Measurements from ENCODE around the gene C4orf51. TPM values are rescaled to one million over a fixed set of nuclear protein-coding genes. Genes with fewer than 3 reads are reported as not detected.

The C4orf51 gene
- total RNA-seq, 1 donor, result not detected

DNA sequence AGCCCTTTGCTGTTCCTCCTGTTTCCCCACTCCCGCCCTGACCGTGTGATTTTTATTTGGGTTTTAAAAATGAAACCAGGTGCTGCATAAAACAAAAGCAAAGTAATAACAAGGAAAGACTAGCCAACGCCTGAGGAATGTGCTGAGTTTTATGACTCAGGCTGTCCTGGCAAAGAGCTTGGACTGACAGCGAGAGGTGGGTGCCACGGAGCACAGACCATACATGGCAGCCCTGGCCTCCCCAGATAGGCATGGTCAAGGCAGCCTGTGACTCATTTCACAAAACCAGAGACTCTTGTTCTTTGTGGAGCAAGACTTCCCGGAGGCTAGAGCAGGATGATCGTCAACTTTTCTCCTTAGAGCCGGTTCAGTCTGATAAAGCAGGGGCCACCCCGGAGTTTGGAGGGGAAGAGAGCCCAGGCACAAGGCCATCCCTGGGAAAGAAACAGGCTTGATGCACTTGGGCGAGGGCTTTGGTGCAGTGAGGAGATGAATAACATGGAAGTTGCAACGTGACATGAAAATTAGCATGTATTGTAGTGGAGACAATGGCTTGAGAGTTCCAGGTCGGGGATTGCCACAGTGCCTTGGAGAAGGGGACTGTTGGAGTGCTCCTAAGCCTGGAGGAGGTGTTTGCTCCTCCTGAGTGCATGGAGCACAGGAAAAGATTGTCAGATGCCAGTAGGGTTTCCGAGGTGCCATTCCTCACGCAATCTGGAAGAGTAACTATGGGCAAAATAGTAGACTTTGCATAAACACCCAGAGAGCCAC, 54.8 kb downstream of the C4orf51 start:
- H3K27me3 ChIP-seq (ENCODE audit: insufficient read depth, low read length), result no peaks in the 10 kb centered on the region
- H3K4me3 ChIP-seq (ENCODE audit: insufficient read depth, low read length), result peak overlapping the region; percentile 57
- H3K27ac ChIP-seq (ENCODE audit: low read depth, low read length), result peak overlapping the region; percentile 99
- H3K4me2 ChIP-seq (ENCODE audit: insufficient read depth, low read length), result peak overlapping the region; percentile 82
- no peaks in the 10 kb centered on the region for H3K79me2 ChIP-seq (ENCODE audit: insufficient read depth, low read length)
- peak overlapping the region; percentile 34 for H2AFZ ChIP-seq (ENCODE audit: low read length)
- H4K20me1 ChIP-seq (ENCODE audit: insufficient read depth, low read length), result no peaks in the 10 kb centered on the region
- H3K4me1 ChIP-seq (ENCODE audit: insufficient read depth, low read length), result peaks cover 42% of the 10 kb centered on the region
- no peaks in the 10 kb centered on the region for H3K36me3 ChIP-seq (ENCODE audit: insufficient read depth, low read length)
- peak; percentile 96 for DNase-seq (ENCODE audit: insufficient read length, low spot score, missing footprints)
- H3K9me3 ChIP-seq (ENCODE audit: low read depth, low read length), result no peaks in the 10 kb centered on the region
- TF ChIP-seq, protein P1, sequence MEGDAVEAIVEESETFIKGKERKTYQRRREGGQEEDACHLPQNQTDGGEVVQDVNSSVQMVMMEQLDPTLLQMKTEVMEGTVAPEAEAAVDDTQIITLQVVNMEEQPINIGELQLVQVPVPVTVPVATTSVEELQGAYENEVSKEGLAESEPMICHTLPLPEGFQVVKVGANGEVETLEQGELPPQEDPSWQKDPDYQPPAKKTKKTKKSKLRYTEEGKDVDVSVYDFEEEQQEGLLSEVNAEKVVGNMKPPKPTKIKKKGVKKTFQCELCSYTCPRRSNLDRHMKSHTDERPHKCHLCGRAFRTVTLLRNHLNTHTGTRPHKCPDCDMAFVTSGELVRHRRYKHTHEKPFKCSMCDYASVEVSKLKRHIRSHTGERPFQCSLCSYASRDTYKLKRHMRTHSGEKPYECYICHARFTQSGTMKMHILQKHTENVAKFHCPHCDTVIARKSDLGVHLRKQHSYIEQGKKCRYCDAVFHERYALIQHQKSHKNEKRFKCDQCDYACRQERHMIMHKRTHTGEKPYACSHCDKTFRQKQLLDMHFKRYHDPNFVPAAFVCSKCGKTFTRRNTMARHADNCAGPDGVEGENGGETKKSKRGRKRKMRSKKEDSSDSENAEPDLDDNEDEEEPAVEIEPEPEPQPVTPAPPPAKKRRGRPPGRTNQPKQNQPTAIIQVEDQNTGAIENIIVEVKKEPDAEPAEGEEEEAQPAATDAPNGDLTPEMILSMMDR (IDR thresholded peaks at IDR 0.05; ENCODE audit: extremely low read depth, low read depth, low read length), result no peak

DNA sequence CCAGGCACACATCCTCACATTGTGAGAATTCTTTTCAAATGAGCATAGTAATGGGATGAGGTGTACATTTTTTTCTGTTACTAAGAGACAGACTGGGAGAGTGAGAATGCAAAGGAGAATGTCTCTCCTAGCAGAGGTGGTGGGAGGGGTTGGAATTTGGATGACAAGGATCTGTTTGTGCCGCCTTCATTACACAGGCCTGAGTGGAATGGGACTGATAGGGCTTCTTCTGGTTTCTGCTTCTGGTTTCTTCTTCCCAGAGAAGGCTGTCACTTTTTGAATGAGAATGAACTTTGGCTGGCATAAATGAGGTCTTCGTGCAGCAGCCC, 55.4 kb downstream of the C4orf51 start:
- peak; percentile 94 for DNase-seq (ENCODE audit: insufficient read length, low spot score, missing footprints)
- Histone ChIP-seq H3K4me2 (ENCODE audit: insufficient read depth, low read length) (peak overlapping the region; percentile 82), H3K79me2 (ENCODE audit: insufficient read depth, low read length) (no peaks in the 10 kb centered on the region), H3K9me3 (ENCODE audit: low read depth, low read length) (no peaks in the 10 kb centered on the region), H3K27me3 (ENCODE audit: insufficient read depth, low read length) (no peaks in the 10 kb centered on the region), H3K27ac (ENCODE audit: low read depth, low read length) (peak overlapping the region; percentile 99), H3K36me3 (ENCODE audit: insufficient read depth, low read length) (no peaks in the 10 kb centered on the region), H3K4me1 (ENCODE audit: insufficient read depth, low read length) (peaks cover 42% of the 10 kb centered on the region), H4K20me1 (ENCODE audit: insufficient read depth, low read length) (no peaks in the 10 kb centered on the region), H2AFZ (ENCODE audit: low read length) (peak overlapping the region; percentile 34), H3K4me3 (ENCODE audit: insufficient read depth, low read length) (peak overlapping the region; percentile 57)
- TF ChIP-seq, protein P1 (IDR thresholded peaks at IDR 0.05; ENCODE audit: extremely low read depth, low read depth, low read length), result no peak

DNA sequence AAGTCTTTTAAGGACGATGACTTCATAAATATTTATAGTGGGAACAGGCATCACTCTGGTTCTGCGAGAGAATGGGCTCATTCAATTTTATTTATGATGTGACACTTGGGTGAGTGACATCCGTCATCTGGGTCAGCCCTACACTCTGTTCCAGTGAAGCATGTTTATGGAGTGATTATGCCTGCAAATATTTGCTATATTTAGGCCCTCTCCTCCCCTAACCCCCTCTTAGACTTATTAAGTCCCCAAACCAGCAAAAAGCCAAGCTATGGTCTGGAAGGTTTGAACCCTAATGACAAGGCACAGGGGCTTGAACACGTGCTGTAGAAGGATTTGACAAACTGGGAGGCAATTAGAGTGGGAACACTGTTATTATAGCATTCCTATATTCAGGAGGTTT, 55.9 kb downstream of the C4orf51 start:
- no peaks in the 10 kb centered on the region for H3K79me2 ChIP-seq (ENCODE audit: insufficient read depth, low read length)
- H3K27ac ChIP-seq (ENCODE audit: low read depth, low read length), result peak overlapping the region; percentile 99
- H3K27me3 ChIP-seq (ENCODE audit: insufficient read depth, low read length), result no peaks in the 10 kb centered on the region
- H3K9me3 ChIP-seq (ENCODE audit: low read depth, low read length), result no peaks in the 10 kb centered on the region
- TF ChIP-seq, protein P1 (IDR thresholded peaks at IDR 0.05; ENCODE audit: extremely low read depth, low read depth, low read length), result no peak
- H2AFZ ChIP-seq (ENCODE audit: low read length), result no peak overlapping the region
- peaks cover 42% of the 10 kb centered on the region for H3K4me1 ChIP-seq (ENCODE audit: insufficient read depth, low read length)
- H3K4me2 ChIP-seq (ENCODE audit: insufficient read depth, low read length), result peak overlapping the region; percentile 82
- DNase-seq (ENCODE audit: insufficient read length, low spot score, missing footprints), result no peak
- H3K36me3 ChIP-seq (ENCODE audit: insufficient read depth, low read length), result no peaks in the 10 kb centered on the region
- H3K4me3 ChIP-seq (ENCODE audit: insufficient read depth, low read length), result peak overlapping the region; percentile 9
- H4K20me1 ChIP-seq (ENCODE audit: insufficient read depth, low read length), result no peaks in the 10 kb centered on the region

DNA sequence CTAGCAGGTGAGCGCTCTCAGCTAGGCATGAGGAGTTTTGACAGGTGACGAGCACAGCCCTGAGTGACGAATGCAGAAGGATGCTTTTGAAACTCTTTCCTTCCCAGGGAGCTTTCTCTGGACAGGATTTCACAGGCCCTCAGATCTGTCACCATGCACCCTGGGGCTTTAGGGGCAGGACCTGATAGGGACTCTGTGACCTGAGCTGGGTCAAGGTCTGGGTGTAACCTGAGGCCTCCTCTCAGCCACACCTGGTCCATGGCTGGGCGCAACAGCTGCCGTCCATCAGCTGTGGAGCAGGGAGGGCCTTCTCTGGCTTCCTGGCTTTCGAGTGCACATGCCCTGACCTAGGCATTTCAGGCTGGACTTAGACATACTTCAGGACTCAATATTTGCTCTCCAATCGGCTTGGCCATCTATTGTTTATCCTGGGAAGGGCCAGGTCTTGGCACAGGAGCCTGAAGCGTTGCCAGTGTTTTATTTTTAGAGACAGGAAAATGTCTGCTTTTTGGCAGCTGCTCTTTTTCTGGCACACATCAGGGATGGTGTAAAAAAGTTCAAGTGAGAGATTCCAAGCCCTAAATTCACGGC, 56.4 kb downstream of the C4orf51 start:
- no peak for DNase-seq (ENCODE audit: insufficient read length, low spot score, missing footprints)

More for the DNA sequence above, 56.4 kb downstream of the C4orf51 start:
- no peaks in the 10 kb centered on the region for H4K20me1 ChIP-seq (ENCODE audit: insufficient read depth, low read length)
- peak overlapping the region; percentile 82 for H3K4me2 ChIP-seq (ENCODE audit: insufficient read depth, low read length)
- no peaks in the 10 kb centered on the region for H3K79me2 ChIP-seq (ENCODE audit: insufficient read depth, low read length)
- no peaks in the 10 kb centered on the region for H3K36me3 ChIP-seq (ENCODE audit: insufficient read depth, low read length)
- no peaks in the 10 kb centered on the region for H3K9me3 ChIP-seq (ENCODE audit: low read depth, low read length)
- H3K4me1 ChIP-seq (ENCODE audit: insufficient read depth, low read length), result peaks cover 42% of the 10 kb centered on the region
- H2AFZ ChIP-seq (ENCODE audit: low read length), result peak overlapping the region; percentile 56
- H3K4me3 ChIP-seq (ENCODE audit: insufficient read depth, low read length), result no peak overlapping the region
- H3K27ac ChIP-seq (ENCODE audit: low read depth, low read length), result peak overlapping the region; percentile 99
- no peaks in the 10 kb centered on the region for H3K27me3 ChIP-seq (ENCODE audit: insufficient read depth, low read length)
- TF ChIP-seq, protein P1 (IDR thresholded peaks at IDR 0.05; ENCODE audit: extremely low read depth, low read depth, low read length), result no peak
